NCI-H1105 treated with DMSO at 0.1 percent for 48 hours (cell line): Measurements from ENCODE around the gene TOMM40.
"Not testable (repeated sequence)": the region's sequence is repeated elsewhere in the genome, so short reads cannot be mapped to it uniquely, and the experiment has no call there.

Source experiments
- DNase-seq: peaks from one replicate; lab custom pipeline; 2025; lab: John Stamatoyannopoulos, UW

Gene TOMM40

GRCh38 chr19:44897835-44898234 is 6.8 kb downstream of the TOMM40 start:
- no peak for DNase-seq

- DNase-seq, result no peak
Measured at GRCh38 chr19:44900328-44901244, 9.5 kb downstream of the TOMM40 start.

- no peak for DNase-seq
Measured at GRCh38 chr19:44903216-44903601, 12.2 kb downstream of the TOMM40 start.

GRCh38 chr19:44903602-44904425 is 12.8 kb downstream of the TOMM40 start:
- peak; percentile 41 for DNase-seq

- DNase-seq, result no peak
Measured at GRCh38 chr19:44904426-44904994, 13.5 kb downstream of the TOMM40 start.

- no peak for DNase-seq
Measured at GRCh38 chr19:44905437-44906160, 14.5 kb downstream of the TOMM40 start, which contains the start of gene APOE. Gene APOE, plus strand, starts transcription at chr19:44905796. Its CDS starts 829 bp downstream, at chr19:44906625.

- DNase-seq, result no peak
Measured at GRCh38 chr19:44907613-44908012, 16.6 kb downstream of the TOMM40 start.

- no peak for DNase-seq
Measured at GRCh38 chr19:44908074-44908835, 17.2 kb downstream of the TOMM40 start.

GRCh38 chr19:44908836-44909261 is 17.8 kb downstream of the TOMM40 start:
- no peak for DNase-seq

- no peak for DNase-seq
Measured at GRCh38 chr19:44909775-44910174, 18.7 kb downstream of the TOMM40 start.

GRCh38 chr19:44911896-44912295 is 20.8 kb downstream of the TOMM40 start:
- not testable (repeated sequence) for DNase-seq

- no peak for DNase-seq
Measured at GRCh38 chr19:44912854-44913253, 21.8 kb downstream of the TOMM40 start.

- not testable (repeated sequence) for DNase-seq
Measured at GRCh38 chr19:44913512-44914432, 22.7 kb downstream of the TOMM40 start.

- DNase-seq, result peak; percentile 82
Measured at GRCh38 chr19:44914433-44915206, 23.6 kb downstream of the TOMM40 start, which contains the start of gene APOC1. Gene APOC1, plus strand, starts transcription at chr19:44914608. Its CDS starts 284 bp downstream, at chr19:44914892.

GRCh38 chr19:44924243-44924725 is 33.2 kb downstream of the TOMM40 start:
- no peak for DNase-seq

GRCh38 chr19:44925114-44925891 is 34.2 kb downstream of the TOMM40 start:
- no peak for DNase-seq

GRCh38 chr19:44926245-44927077 is 35.4 kb downstream of the TOMM40 start:
- DNase-seq, result not testable (repeated sequence)
